Measurements from ENCODE around the gene TEKTIP1.

GRCh38 chr19:3494051-3494450 is 44.9 kb upstream of the TEKTIP1 start:
- TF ChIP-seq EZH2 (IDR thresholded peaks at IDR 0.05; ENCODE audit: low read length, missing control alignments) (no peak), CTCF (conservative IDR thresholded peaks at IDR 0.05 in 1 of 2, IDR thresholded peaks at IDR 0.05 in 1 of 2; ENCODE audit: low read depth in 1 of 2, low read length in 2 of 2) (no peak)
